ENCODE results near the gene TEDC1.

TEDC1 gene

DNA sequence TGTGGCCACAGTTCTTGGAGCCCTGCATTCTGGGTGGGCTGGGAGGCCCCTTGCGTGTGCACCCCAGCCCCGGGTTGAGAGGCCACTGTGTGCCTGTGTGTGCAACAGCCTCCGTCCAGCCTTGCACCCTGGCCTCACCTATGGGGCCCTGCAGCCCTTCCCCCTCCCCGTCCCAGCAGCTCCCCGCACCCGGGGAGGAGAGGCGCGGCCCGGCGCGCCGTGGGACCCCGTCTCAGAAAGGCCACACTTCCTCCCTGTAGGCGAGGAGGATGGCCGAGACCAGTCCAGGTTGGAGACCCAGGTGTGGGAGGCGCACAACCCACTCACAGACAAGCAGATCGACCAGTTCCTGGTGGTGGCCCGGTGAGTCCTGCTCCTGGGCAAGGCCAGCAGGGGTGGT, 33.0 kb upstream of the TEDC1 start:
- DNase-seq, result no peak

DNA sequence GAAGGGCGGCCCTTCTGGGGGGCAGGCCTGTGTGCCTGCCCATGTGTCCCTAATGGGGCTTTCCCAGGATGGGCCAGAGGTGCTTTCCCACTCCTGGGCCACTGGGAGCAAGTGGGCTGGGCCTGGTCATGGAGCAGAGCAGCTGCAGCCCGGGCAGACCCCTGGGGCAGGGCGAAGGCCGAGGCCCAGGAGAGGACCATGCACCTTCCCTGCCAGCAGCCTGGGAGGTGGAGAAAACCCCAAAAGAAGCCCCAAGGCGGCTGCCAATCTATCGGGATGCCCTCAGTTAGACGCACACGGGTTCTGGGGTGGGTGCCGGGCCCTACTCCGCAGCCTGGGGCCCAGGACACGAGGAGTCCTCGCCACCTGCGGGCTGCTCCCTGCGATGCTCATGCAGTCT, 32.5 kb upstream of the TEDC1 start:
- no peak for DNase-seq

DNA sequence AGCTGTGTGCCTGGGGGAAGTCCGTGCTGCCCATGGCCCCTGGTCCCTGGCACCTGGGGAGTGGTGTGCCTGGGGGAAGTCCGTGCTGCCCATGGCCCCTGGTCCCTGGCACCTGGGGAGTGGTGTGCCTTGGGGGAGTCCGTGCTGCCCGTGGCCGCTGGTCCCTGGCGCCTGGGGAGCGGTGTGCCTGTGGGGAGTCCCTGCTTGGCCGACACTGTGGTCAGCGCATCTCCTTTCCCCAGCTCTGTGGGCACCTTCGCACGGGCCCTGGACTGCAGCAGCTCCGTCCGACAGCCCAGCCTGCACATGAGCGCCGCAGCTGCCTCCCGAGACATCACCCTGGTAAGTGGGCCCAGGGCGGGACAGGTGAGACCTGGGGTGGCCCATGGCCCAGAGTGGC, 30.9 kb upstream of the TEDC1 start:
- no peak for DNase-seq

DNA sequence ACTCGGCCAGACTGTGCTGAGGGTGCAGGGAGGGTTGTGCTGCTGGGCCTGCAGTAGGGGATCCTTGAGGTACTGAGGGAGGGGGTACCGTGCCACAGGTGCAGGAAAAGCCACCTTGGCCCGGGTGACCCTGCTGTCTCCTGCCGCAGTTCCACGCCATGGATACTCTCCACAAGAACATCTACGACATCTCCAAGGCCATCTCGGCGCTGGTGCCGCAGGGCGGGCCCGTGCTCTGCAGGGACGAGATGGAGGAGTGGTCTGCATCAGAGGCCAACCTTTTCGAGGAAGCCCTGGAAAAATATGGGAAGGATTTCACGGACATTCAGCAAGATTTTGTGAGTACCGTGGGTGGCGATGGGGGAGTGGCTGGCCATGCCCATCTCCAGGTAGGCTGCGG, 30.4 kb upstream of the TEDC1 start:
- no peak for DNase-seq

DNA sequence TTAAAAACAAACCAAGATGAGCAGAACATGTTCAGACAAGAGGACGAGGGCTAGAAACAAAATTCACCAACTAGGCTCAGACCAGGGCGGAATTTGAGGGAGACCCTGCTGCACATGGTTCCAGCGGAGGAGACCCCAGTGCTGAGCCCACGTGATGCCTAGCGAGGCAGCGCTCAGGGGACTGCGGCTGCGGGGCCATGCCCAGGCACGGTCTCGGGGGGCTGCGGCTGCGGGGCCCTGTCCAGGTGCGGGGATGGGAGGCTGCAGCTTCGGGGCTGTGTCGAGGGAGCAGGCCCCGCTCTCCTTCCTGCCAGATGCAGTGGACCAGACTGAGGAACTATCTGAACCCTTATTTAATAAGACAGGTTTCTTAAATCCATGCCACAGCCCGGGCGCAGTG, 29.1 kb upstream of the TEDC1 start:
- DNase-seq, result no peak

DNA sequence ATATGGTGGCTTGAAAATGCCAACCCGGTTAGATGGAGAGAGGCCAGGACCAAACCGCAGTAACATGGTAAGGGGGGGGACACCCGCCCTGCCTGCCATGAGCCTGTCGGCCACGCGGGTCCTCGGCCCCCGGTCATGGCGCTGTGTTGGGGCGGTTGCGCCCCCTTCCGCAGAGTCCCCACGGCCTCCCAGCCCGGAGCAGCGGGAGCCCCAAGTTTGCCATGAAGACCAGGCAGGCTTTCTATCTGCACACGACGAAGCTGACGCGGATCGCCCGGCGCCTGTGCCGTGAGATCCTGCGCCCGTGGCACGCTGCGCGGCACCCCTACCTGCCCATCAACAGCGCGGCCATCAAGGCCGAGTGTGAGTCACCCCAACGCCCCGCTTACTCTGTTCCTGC, 26.5 kb upstream of the TEDC1 start:
- DNase-seq, result no peak

DNA sequence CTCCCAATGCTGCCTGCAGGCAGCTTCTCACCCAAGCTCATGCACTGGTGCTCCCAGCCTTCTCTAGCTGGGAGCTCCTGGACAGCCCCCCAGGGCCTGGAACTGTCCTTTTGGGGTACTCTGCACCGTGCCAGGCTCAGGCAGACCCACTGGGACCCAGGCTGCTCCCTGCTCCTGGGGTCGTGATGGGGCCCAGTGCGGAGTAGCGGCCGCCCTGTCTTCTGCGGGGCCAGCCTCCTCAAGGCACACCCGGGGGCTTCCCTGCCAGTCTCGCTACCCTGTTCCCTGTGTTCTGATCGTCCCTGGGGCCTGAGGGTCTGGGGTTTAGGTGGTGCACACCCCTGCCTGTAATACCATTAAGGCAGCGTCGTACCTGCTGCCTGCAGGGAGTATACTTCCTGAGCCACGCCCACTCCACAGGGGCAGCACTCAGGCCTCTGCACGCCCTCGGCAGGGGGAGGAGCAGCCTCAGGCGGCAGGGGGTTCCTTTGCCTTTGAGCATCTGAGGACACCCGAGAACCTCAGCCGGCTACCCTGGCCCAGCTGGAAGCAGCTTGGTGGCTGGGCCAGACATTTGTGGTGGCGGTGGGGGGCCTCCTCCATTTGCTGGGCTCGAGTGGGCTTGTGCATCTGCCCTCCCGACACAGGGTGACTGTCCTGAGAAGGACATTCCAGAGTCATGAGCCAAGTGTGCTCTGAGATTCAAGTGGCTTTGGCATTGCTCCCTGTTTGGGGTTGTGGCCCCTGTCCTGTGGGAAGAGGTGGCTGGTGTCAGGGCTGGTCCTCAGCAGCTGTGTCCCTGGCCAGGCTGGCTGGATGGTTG, 25.6 kb upstream of the TEDC1 start:
- no peak for DNase-seq

DNA sequence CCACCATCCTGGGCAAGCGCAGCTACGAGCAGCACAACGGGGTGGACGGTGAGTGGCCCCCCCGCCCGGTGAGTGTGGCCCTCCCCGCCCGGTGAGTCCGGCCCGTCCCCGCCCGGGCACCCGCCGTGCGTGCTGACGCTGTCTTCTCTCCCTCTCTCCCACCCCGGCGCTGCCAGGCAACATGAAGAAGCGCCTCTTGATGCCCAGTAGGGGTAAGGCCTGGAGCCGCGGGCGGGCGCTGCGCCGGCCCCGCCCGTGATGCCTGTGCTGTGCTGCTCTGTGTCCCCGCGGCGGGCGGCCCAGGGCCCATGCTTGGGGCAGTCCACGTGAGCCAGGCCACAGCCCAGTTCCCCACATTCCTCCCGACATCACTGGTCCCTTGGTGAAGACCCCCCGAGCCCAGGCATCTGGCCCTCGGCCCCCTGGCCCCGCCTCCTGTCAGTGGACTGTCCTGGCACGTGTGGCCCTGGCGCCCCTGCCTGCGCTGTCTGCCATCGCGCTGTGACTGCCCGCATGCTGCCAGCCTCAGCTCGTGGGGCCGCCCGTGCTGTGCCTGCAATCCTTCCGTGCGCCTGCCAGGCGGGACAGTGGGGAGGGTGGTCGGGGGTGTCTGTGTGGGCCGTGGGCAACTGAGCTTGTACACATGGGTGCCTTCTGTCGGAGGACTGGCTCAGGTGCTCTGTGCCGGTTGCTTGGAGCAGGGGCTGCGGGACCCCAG, 24.4 kb upstream of the TEDC1 start:
- no peak for DNase-seq

DNA sequence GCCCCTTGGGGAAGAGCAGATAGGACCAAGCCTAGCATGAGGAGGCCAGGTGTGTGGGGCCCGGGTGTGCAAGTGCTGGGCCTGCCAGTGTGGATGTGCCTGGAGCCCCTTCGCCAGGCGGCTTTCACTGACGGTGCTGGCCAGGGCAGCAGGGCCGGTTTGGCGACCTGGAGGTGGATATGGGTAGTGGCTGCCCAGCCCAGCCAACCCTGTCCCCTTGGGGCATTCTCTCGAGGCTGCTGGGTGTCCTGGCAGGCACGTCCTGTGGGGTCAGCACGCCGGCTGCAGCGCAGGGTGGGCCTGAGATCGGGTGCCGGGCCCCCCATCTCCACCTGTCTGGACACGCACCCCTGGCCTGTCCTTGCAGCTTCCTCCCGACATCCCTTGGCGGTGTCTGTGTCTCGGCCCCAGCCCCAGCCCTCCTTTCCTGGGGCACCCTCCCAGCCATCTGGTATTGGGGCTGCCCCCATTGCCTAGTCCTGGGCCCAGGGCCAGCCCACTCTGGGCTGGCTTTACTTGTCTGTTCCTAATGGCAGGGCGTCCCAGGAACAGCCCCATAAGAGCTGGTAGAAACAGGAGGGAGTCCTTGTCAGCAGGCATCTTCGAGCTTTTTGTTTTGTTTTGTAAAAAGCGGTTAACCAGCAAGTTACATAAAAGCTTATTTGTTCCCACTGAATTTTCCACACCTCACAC, 23.7 kb upstream of the TEDC1 start:
- no peak for DNase-seq

DNA sequence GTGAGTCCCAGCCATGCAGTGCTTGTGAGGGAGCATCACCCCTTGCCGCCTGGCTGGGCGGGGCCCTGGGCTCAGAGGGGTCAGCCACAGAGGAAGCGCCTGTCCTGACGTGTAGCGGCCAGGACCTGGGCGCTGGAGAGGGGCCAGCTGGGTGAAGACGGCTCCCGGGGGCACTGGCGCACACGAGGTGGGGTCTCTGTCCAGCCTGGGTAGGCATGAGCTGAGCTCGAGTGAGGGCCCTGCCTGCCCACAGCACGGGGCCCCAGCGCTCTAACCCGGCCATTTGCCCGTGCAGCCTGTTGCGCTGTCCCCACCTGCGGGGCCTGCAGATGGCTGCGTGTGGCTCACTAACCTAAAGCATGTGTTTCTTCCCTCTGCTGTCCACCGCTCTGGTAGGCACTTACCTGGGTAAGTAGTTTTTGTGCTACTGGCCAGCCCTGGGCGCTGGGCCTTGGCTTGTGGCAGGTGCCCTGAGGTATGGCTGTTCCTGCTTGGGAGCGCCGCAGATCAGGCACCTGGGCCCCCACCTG, 23.0 kb upstream of the TEDC1 start:
- DNase-seq, result no peak

DNA sequence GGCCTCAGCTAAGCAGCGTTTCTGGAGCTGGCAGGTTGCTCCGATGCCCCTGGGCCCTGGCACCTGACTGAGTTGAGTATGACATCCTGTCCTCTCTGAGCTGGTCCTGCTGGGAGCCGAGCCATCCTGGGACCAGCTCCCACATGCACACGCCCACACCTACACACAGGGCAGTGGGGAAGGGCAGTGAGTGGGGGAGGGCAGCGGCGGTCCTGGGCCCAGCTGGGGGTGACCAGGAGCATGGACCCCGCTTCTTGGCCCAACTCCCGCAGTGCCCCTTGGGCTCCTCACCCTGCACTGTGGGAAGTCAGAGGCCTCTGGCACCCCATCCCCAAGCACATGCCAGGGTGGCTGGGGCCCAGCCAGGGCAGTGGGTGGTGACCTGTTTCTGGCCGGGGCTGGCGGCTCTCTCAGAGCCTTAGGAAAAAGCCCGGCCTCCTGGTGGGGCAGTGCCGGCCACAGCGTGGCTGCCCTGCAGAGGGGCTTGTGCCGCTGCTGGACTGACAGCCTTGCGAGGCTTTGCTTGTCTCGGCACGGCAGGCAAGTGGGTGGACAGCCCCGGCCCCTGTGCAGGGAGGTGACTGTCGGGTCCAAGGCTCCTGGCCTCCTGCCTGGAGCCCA, 22.3 kb upstream of the TEDC1 start:
- no peak for DNase-seq

DNA sequence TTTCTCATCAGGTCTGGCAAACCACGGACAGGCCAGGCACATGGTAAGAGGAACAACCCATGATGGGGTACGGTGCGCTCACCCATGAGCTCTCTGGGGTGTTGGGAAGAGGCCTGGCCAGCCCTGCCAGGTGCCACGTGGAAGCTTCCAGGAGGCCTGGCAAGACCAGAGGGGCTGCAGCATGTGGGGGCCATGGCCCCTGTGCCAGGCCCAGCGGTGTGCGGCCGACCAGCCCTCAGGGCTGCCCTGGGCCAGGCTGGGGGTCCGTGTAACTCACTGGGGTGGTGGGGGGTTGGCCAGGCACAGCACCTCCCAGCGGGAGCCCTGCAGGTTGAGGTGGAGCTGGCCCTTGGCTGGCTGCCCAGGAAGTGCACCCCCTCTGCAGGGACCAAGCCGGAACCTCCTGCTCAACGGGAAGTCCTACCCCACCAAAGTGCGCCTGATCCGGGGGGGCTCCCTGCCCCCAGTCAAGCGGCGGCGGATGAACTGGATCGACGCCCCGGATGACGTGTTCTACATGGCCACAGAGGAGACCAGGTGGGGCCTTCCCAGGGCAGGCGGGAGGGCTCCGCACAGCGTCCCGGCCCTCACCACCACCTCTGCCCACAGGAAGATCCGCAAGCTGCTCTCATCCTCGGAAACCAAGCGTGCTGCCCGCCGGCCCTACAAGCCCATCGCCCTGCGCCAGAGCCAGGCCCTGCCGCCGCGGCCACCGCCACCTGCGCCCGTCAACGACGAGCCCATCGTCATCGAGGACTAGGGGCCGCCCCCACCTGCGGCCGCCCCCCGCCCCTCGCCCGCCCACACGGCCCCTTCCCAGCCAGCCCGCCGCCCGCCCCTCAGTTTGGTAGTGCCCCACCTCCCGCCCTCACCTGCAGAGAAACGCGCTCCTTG, 21.3 kb upstream of the TEDC1 start:
- no peak for DNase-seq

DNA sequence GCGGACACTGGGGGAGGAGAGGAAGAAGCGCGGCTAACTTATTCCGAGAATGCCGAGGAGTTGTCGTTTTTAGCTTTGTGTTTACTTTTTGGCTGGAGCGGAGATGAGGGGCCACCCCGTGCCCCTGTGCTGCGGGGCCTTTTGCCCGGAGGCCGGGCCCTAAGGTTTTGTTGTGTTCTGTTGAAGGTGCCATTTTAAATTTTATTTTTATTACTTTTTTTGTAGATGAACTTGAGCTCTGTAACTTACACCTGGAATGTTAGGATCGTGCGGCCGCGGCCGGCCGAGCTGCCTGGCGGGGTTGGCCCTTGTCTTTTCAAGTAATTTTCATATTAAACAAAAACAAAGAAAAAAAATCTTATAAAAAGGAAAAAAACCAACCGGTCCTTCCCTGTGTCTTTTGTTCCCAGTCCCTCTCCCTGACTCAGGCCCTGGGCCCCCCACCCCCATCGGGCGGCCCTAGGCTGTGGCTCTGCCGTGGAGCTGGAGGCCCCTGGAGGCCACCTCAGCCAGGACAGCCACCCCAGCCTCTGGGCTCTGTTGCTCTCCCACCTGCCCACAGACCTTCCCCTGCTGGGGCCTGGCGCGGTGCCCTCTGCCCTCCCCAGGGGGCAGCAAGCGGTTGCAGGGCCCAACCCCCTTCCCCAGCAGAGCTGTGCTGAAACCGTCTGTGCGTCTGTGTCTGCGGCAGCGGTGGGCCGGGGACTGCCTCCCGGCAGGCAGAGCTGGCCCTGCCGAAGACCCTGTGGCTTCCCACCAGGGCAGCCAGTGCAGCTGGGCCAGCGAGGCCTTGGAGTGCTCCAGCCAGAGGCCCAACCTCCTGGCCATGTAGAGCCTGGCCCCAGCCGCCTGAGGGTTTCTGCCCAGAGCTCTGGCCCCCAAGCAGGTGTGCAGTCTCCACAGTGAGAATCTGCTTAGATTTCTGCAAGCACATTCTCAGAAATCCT, 20.4 kb upstream of the TEDC1 start:
- no peak for DNase-seq

DNA sequence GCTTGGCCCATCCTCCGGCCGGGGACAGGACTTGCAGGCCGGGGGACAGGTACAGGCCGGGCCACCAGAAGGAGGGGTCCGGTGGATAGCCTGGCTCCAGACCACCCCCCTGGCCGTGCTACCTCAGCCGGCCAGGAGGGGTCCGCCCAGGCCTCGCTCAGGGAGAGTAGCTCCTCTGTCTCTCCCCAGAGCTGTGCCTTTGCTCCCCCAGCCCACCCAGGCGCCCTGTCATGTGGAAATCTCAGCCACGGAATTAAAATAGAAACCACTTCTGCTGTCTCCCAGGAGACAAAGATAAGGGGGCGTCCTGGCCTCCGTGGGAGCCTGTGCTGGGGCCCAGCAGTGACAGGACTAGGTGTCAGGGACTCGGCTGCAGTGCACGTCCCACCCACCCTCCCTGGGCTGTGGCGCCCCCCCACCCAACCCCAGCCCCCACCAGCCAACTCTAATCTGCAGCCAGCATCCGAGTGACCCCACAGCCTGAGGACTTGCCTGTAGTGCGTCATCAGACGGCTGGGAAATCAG, 19.7 kb upstream of the TEDC1 start:
- DNase-seq, result no peak

DNA sequence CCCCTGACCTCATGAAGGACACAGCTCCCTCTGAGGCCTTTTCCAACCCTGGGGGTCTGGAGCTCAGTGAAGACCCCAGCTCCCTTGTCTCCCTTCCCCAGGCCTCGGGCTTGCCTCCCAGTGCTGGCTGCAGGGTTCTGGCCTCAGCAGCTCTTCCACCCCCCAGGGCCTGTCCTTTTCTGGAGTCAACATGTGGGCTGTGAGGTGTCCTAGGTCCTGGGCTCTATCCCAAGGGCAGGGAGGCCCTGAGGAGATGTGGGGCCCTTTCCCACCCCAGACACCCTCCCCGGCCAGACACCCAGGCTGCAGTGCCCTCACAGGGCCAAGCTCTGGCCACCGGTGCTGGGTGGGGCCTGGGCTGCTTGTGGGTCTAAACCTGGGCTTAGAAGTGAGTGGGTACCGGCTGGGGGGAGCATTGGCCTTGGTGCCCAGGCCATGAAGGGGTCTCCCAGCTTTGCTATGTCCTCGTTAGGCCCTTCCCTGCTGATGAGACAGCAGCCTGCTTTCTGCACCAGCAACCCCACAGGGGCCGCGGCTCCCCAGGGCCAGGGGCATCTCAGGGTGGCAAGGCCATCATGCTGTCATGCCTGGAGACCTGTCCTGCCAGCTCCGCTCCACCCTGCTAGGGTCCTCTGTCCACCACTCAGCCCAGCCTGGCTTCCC, 19.1 kb upstream of the TEDC1 start:
- no peak for DNase-seq

DNA sequence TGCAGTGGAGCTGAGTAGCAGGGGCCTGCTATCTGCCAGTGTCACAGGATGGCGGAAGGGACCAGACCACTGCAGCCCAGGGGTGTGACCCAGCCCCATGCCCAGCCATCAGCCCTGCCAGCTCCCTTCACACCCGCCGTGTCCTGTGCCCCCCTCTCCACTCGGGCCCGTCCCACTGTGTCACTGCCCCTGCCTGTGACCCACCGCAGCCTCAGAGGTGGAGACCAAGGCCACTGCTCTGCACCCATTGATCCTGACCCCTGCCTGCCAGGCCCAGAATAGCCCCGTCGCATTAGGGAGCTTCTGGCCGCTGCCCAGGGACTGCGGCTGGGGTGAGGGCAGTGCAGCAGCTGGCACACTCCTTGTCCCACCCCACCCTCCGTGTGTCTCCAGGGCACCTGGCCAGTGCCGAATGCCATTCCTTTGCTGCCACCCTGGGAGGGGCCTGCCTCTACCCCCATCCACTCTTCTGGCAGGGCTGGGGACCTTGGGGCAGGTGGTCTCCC, 18.5 kb upstream of the TEDC1 start:
- no peak for DNase-seq

DNA sequence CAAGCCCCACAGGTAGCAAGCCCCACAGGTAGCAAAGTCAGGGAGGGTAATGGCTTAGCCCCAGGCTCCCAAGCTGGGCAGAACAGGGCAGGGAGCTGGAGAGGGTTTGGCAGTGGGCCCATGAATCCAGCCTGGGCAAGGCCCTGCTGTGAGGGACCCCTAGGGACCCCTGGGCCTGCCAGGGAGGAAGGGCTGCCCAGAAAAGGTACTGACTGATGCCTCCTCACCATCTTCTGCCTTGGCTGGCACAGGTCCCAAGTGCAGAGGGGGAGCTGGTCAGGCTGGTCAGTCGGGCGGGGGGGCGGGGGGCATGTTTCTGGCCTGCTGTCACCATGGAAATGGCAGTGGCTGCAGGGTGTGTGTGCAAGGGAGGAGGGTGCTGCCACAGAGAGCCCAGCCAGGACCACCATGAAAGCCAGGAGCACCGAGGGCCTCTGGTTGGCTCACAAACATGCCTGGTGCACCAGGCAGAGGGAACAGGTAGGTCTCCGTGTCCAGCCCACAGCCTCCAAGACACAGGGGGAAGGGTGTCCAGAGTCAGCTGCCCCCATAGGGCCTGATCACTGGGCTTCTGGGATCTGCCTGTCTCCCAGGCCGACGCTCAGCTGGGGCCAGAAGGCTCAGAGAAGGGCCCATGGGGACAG, 17.9 kb upstream of the TEDC1 start:
- DNase-seq, result peak; percentile 52

DNA sequence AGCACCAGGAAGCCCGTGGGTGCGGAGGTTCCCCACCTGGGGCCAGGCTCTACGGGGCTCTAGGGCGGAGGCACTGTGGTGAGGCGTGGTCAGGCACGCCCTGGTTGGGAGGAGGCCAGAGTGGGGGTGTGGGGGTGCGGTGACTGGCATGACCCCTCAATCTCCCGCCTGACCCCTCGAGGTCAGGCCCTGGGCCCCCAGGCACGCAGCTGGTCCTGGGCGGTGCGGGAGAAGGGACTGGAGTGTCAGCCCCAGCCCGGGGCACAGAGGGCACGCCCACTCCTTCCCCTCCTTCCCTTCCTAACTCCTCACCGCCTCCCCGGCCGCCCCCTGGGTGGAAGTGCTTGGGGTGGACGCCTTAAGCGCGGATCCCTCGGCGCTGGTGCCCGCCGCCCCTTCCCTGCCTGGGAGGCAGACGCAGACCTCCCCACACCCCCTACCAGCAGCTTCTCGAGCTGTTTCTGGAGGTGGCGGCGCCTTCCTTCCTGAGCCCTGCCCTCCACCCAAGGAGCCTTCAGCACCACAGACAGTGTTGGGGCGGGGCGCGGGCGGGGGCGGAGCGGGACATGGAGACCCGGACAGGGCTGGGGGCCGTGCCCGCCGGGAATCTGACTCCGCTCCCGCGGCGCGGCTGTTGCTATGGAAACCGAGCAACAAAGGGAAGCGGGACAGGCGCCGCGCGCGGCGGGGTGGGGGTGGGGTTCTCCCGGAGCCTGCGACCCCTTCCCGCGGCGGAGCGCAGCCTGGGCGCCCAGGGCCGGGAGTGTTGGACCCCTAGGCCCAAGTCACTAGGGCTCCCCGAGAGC, 17.2 kb upstream of the TEDC1 start:
- DNase-seq, result peak; percentile 82

All from NCI-H1105 treated with DMSO at 0.1 percent for 48 hours (cell line).